ENCODE results near the gene PLB1.
"Not testable (repeated sequence)": the region's sequence is repeated elsewhere in the genome, so short reads cannot be mapped to it uniquely, and the experiment has no call there.

PLB1 gene

GRCh38 chr2:28538134-28538533 is 42.3 kb downstream of the PLB1 start:
- no peak for DNase-seq

GRCh38 chr2:28538652-28539051 is 42.8 kb downstream of the PLB1 start:
- no peak for DNase-seq

- DNase-seq = no peak
Observed at GRCh38 chr2:28539118-28539541, 43.3 kb downstream of the PLB1 start.

GRCh38 chr2:28543316-28544035 is 47.6 kb downstream of the PLB1 start:
- DNase-seq = no peak

- no peak for DNase-seq
Observed at GRCh38 chr2:28544036-28544346, 48.1 kb downstream of the PLB1 start.

GRCh38 chr2:28544405-28544921 is 48.6 kb downstream of the PLB1 start:
- no peak for DNase-seq

GRCh38 chr2:28544922-28545589 is 49.2 kb downstream of the PLB1 start:
- DNase-seq = no peak

GRCh38 chr2:28545590-28546200 is 49.8 kb downstream of the PLB1 start:
- DNase-seq = no peak

- DNase-seq = no peak
Observed at GRCh38 chr2:28546242-28546641, 50.4 kb downstream of the PLB1 start.

GRCh38 chr2:28547223-28547860 is 51.5 kb downstream of the PLB1 start:
- DNase-seq = no peak

GRCh38 chr2:28547906-28548600 is 52.2 kb downstream of the PLB1 start:
- DNase-seq = no peak

- not testable (repeated sequence) for DNase-seq
Observed at GRCh38 chr2:28550345-28550744, 54.5 kb downstream of the PLB1 start.

GRCh38 chr2:28552045-28552823 is 56.4 kb downstream of the PLB1 start:
- no peak for DNase-seq

GRCh38 chr2:28556303-28556702 is 60.4 kb downstream of the PLB1 start:
- no peak for DNase-seq

GRCh38 chr2:28557389-28558131 is 61.7 kb downstream of the PLB1 start:
- DNase-seq = no peak

- no peak for DNase-seq
Observed at GRCh38 chr2:28558158-28558820, 62.4 kb downstream of the PLB1 start.

- no peak for DNase-seq
Observed at GRCh38 chr2:28558918-28559317, 63.1 kb downstream of the PLB1 start.

GRCh38 chr2:28563869-28564268 is 68.0 kb downstream of the PLB1 start:
- no peak for DNase-seq

GRCh38 chr2:28564346-28564745 is 68.5 kb downstream of the PLB1 start:
- no peak for DNase-seq

- DNase-seq = no peak
Observed at GRCh38 chr2:28565033-28565432, 69.2 kb downstream of the PLB1 start.

All from activated naive CD4-positive, alpha-beta T cell (primary cell).